SU-DHL-6 (cell line): ENCODE results near the gene PPIP5K2.

Experiments
- H2AFZ ChIP-seq: fragments of 200-600 bp; sonication (generic); 2 replicates; pipeline ENCODE4 v1.6.1; 2014; ENCODE audit warnings: low read depth, mild to moderate bottlenecking, moderate library complexity, mixed read lengths, antibody characterized with exemption, low read length; ENCODE audit not compliant: severe bottlenecking
- H3F3A ChIP-seq: fragments of 200-600 bp; shearing (Covaris generic); 2 replicates; pipeline ENCODE4 v1.6.0; 2016; ENCODE audit warnings: antibody characterized with exemption, mild to moderate bottlenecking; ENCODE audit not compliant: insufficient read depth
- H3K27ac ChIP-seq: fragments of 200-600 bp; sonication (generic); 2 replicates; pipeline ENCODE4 v1.5.1; 2016; ENCODE audit warnings: low read depth, mild to moderate bottlenecking, low read length, moderate library complexity, mixed read lengths
- H3K27me3 ChIP-seq: fragments of 200-600 bp; sonication (generic), shearing (Covaris generic); 2 replicates; pipeline ENCODE4 v1.6.0; 2014; ENCODE audit warnings: mild to moderate bottlenecking, low read length
- H3K36me3 ChIP-seq: fragments of 200-600 bp; sonication (generic); 2 replicates; pipeline ENCODE4 v1.6.1; 2014; ENCODE audit warnings: mild to moderate bottlenecking, low read length, mixed read lengths
- H3K4me2 ChIP-seq: fragments of 300-600, 200-600 bp; shearing (Covaris generic), sonication (generic); 2 replicates; pipeline ENCODE4 v1.6.0; 2014; ENCODE audit warnings: low read length, low read depth, mild to moderate bottlenecking; ENCODE audit not compliant: poor library complexity, severe bottlenecking
- H3K4me3 ChIP-seq: fragments of 200-600 bp; sonication (generic); 2 replicates; pipeline ENCODE4 v1.5.1; 2014; ENCODE audit warnings: antibody characterized with exemption, low read length, mild to moderate bottlenecking, mixed read lengths; ENCODE audit not compliant: insufficient read depth, poor library complexity, severe bottlenecking
- H3K79me2 ChIP-seq: fragments of 200-600 bp; sonication (generic); 2 replicates; pipeline ENCODE4 v1.6.1; 2014; ENCODE audit warnings: mild to moderate bottlenecking, low read length, moderate library complexity; ENCODE audit not compliant: insufficient read depth
- H3K9ac ChIP-seq: fragments of 200-600 bp; sonication (generic); 2 replicates; pipeline ENCODE4 v1.7.0; 2014; ENCODE audit warnings: mild to moderate bottlenecking, low read length
- H3K9me2 ChIP-seq: fragments of 200-600 bp; sonication (generic); replicated peaks from 2 replicates; pipeline ENCODE4 v1.6.1; 2014; ENCODE audit warnings: low read length; ENCODE audit not compliant: insufficient read depth
- H3K9me3 ChIP-seq: fragments of 200-600 bp; sonication (generic); 2 replicates; pipeline ENCODE4 v1.6.1; 2014; ENCODE audit warnings: low read length, mixed read lengths; ENCODE audit not compliant: insufficient read depth
- H4K20me1 ChIP-seq: fragments of 200-600 bp; sonication (generic); 2 replicates; pipeline ENCODE4 v1.6.1; 2014; ENCODE audit warnings: low read depth, mild to moderate bottlenecking, antibody characterized with exemption, low read length, moderate library complexity, mixed read lengths
- CTCF ChIP-seq: fragments of 200-600 bp; sonication (generic); IDR thresholded peaks from one replicate; pipeline ENCODE4 v1.5.1; 2017; ENCODE audit warnings: antibody characterized with exemption, mild to moderate bottlenecking, low read length, moderate library complexity; ENCODE audit not compliant: insufficient read depth, poor library complexity, severe bottlenecking
- EZH2phosphoT487 ChIP-seq: fragments of 200-600 bp; sonication (generic), shearing (Covaris generic); conservative IDR thresholded peaks from 2 replicates; pipeline ENCODE4 v1.6.1; 2018; ENCODE audit warnings: mild to moderate bottlenecking, antibody characterized with exemption, low read length, moderate library complexity, mixed read lengths

The PPIP5K2 gene

GRCh38 chr5:103211576-103212561 is 91.8 kb downstream of the PPIP5K2 start:
- no peaks in the 10 kb centered on the region for H3F3A ChIP-seq
- no peaks in the 10 kb centered on the region for H3K27me3 ChIP-seq
- H4K20me1 ChIP-seq = no peaks in the 10 kb centered on the region
- no peaks in the 10 kb centered on the region for H3K9me2 ChIP-seq
- H3K4me3 ChIP-seq = no peak overlapping the region
- no peak overlapping the region for H3K27ac ChIP-seq
- 0 out of 2 replicates have a peak, but pooled peaks cover 2% of the 10 kb centered on the region for H3K36me3 ChIP-seq
- no peak overlapping the region for H2AFZ ChIP-seq
- no peaks in the 10 kb centered on the region for H3K79me2 ChIP-seq
- H3K9ac ChIP-seq = no peak overlapping the region
- TF ChIP-seq EZH2phosphoT487 (no peak), CTCF (no peak)
- H3K4me2 ChIP-seq = no peak overlapping the region
- no peaks in the 10 kb centered on the region for H3K9me3 ChIP-seq

GRCh38 chr5:103216137-103216536 is 96.0 kb downstream of the PPIP5K2 start:
- no peak overlapping the region for H3K27ac ChIP-seq
- H2AFZ ChIP-seq = no peak overlapping the region
- H4K20me1 ChIP-seq = no peaks in the 10 kb centered on the region
- H3K79me2 ChIP-seq = no peaks in the 10 kb centered on the region
- H3K9ac ChIP-seq = no peak overlapping the region
- no peaks in the 10 kb centered on the region for H3K9me2 ChIP-seq
- no peaks in the 10 kb centered on the region for H3K27me3 ChIP-seq
- TF ChIP-seq EZH2phosphoT487 (no peak), CTCF (no peak)
- H3K36me3 ChIP-seq = no peaks in the 10 kb centered on the region
- H3F3A ChIP-seq = no peaks in the 10 kb centered on the region
- no peaks in the 10 kb centered on the region for H3K9me3 ChIP-seq
- H3K4me3 ChIP-seq = no peak overlapping the region
- no peak overlapping the region for H3K4me2 ChIP-seq

DNA sequence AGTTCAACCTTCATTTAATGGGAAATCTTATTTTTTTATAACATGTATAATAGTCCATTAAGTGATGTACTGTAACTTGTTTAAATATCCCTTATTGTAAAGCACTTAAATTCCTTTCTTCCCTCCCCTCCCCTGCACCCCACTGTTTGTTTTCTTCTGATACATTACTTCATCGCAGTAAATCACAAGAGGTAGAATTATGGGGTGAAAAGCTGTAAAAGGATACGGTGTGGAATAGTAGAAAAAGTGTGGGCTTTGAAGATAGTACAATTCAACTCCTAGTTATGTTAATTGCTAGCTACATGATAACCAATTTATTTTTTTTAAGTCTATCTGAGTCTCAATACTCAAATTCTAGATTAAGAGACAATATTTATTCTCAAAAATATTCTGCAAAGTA is 96.6 kb downstream of the PPIP5K2 start:
- Histone ChIP-seq H2AFZ (no peak overlapping the region), H3K36me3 (no peaks in the 10 kb centered on the region), H3K27ac (no peak overlapping the region), H4K20me1 (no peaks in the 10 kb centered on the region), H3K9ac (no peak overlapping the region), H3K4me3 (no peak overlapping the region), H3K27me3 (no peaks in the 10 kb centered on the region), H3K9me3 (no peaks in the 10 kb centered on the region), H3K79me2 (no peaks in the 10 kb centered on the region), H3F3A (no peaks in the 10 kb centered on the region), H3K9me2 (no peaks in the 10 kb centered on the region), H3K4me2 (no peak overlapping the region)
- TF ChIP-seq CTCF = no peak
- TF ChIP-seq EZH2phosphoT487 = no peak
